Caco-2 (cell line): ENCODE results near the gene ERC2. TPM values are rescaled to one million over a fixed set of nuclear protein-coding genes. Genes with fewer than 3 reads are reported as not detected.

Experiments used
- BruUV-seq: library from RNA; stranded (reverse); fragments of 400-500 nt; replicated peaks from 2 replicates; lab custom pipeline; 2021; lab: Mats Ljungman, UMichigan
- CTCF ChIA-PET: fragments of 300-600 bp; sonication (Branson Sonifier 250); formaldehyde crosslinking; loops from one replicate; lab custom pipeline; 2022; ENCODE audit warnings: antibody characterized with exemption; lab: Charles Lee
- POLR2A ChIA-PET: fragments of 300-600 bp; sonication (Branson Sonifier 250); formaldehyde crosslinking; loops from one replicate; lab custom pipeline; 2022; ENCODE audit warnings: antibody characterized with exemption; lab: Charles Lee
- DNase-seq, 2 experiments: peaks; one replicate each; pipeline versions ENCODE4 v3.0.0 to v3.0.0-alpha.2; 2020 to 2022
- H3K27me3 ChIP-seq: replicated peaks from 2 replicates; pipeline ENCODE4 v1.6.0; 2011; ENCODE audit warnings: low read length; ENCODE audit not compliant: control insufficient read depth, insufficient read depth
- H3K36me3 ChIP-seq: 2 replicates; pipeline ENCODE4 v1.5.1; 2011; ENCODE audit warnings: low read length; ENCODE audit not compliant: control insufficient read depth, insufficient read depth
- H3K4me1 ChIP-seq: fragments of 250-450 bp; sonication (Bioruptor Pico); 2 replicates; pipeline ENCODE4 v1.5.1; 2020; ENCODE audit warnings: mild to moderate bottlenecking
- H3K4me3 ChIP-seq: 2 replicates; pipeline ENCODE4 v1.5.1; 2011; ENCODE audit warnings: low read depth, mild to moderate bottlenecking, control low read depth, low read length
- H3K9me3 ChIP-seq: fragments of 250-450 bp; sonication (Bioruptor Pico); 2 replicates; pipeline ENCODE4 v1.5.1; 2020; ENCODE audit warnings: mild to moderate bottlenecking, moderate library complexity
- H3K27ac Mint-ChIP-seq: one replicate; pipeline ENCODE4 v1.8.0; 2022; ENCODE audit warnings: mixed read lengths; ENCODE audit not compliant: unreplicated experiment
- H3K27me3 Mint-ChIP-seq: one replicate; pipeline ENCODE4 v1.8.0; 2022; ENCODE audit warnings: mixed read lengths; ENCODE audit not compliant: insufficient read depth, unreplicated experiment
- H3K36me3 Mint-ChIP-seq: one replicate; pipeline ENCODE4 v1.8.0; 2022; ENCODE audit warnings: mild to moderate bottlenecking, mixed read lengths; ENCODE audit not compliant: insufficient read depth, unreplicated experiment
- H3K4me1 Mint-ChIP-seq: one replicate; pipeline ENCODE4 v1.8.0; 2022; ENCODE audit warnings: low read depth, mixed read lengths; ENCODE audit not compliant: unreplicated experiment
- H3K4me3 Mint-ChIP-seq: one replicate; pipeline ENCODE4 v1.8.0; 2022; ENCODE audit warnings: mild to moderate bottlenecking, moderate library complexity, mixed read lengths; ENCODE audit not compliant: unreplicated experiment
- H3K9me3 Mint-ChIP-seq: one replicate; pipeline ENCODE4 v1.8.0; 2022; ENCODE audit warnings: mixed read lengths; ENCODE audit not compliant: unreplicated experiment
- intact Hi-C: fragments of 100-400 bp; cut with micrococcal nuclease; formaldehyde crosslinking; loops from one replicate; pipeline ENCODE4 v1.10.0; 2022; ENCODE audit not compliant: unreplicated experiment
- total RNA-seq: library from RNA; stranded (reverse); gene quantifications from 2 replicates; pipeline ENCODE4 v1.2.3, GENCODE V29; 2022
- TF ChIP-seq, protein P1 (sequence below), 2 experiments: fragments of 200-600 bp in 1 of 2; IDR thresholded peaks; 1 replicate in 1 of 2; 2 replicates in 1 of 2; pipeline versions ENCODE4 v1.5.1 to v1.8.0; 2011 to 2022; ENCODE audit warnings: antibody characterized with exemption in 1 of 2, control low read depth in 1 of 2, inconsistent platforms in 1 of 2, low read depth in 1 of 2, low read length in 1 of 2, mild to moderate bottlenecking in 1 of 2, moderate library complexity in 1 of 2; ENCODE audit not compliant: insufficient read depth in 1 of 2, severe bottlenecking in 1 of 2, unreplicated experiment in 1 of 2

ERC2 gene
- total RNA-seq, 1 experiment from 2014 or later = 0.54 TPM

DNA sequence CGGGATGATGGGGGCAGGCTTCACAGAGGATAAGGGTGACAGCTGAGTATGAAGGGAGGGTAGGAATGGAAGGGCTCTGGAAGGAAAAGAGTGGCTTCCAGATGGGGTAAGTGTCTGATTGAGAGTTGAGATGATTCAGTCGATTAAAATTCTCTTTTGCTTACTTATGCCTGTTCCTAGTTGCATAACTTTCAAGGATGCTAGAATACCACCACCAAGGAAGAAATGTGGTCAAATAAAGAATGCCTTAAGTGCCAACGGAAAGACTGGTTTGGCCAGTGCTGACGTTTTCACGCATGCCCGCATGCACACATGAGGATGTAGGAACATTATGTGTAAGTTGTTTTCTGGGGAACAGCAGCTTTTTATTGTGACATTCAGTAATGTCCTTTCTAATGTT lies 717.7 kb downstream of the ERC2 start:
- Mint-ChIP-seq H3K27ac (no peak overlapping the region), H3K4me3 (no peak overlapping the region), H3K27me3 (peaks cover 4% of the 10 kb centered on the region), H3K9me3 (no peaks in the 10 kb centered on the region), H3K4me1 (no peaks in the 10 kb centered on the region), H3K36me3 (no peaks in the 10 kb centered on the region)
- Histone ChIP-seq H3K4me1 (no peaks in the 10 kb centered on the region), H3K36me3 (no peaks in the 10 kb centered on the region), H3K27me3 (no peaks in the 10 kb centered on the region), H3K9me3 (no peaks in the 10 kb centered on the region), H3K4me3 (no peak overlapping the region)
- no peak for DNase-seq
- intact Hi-C loops = no loop called here
- no TSS peak for BruUV-seq
- TF ChIP-seq, protein P1, sequence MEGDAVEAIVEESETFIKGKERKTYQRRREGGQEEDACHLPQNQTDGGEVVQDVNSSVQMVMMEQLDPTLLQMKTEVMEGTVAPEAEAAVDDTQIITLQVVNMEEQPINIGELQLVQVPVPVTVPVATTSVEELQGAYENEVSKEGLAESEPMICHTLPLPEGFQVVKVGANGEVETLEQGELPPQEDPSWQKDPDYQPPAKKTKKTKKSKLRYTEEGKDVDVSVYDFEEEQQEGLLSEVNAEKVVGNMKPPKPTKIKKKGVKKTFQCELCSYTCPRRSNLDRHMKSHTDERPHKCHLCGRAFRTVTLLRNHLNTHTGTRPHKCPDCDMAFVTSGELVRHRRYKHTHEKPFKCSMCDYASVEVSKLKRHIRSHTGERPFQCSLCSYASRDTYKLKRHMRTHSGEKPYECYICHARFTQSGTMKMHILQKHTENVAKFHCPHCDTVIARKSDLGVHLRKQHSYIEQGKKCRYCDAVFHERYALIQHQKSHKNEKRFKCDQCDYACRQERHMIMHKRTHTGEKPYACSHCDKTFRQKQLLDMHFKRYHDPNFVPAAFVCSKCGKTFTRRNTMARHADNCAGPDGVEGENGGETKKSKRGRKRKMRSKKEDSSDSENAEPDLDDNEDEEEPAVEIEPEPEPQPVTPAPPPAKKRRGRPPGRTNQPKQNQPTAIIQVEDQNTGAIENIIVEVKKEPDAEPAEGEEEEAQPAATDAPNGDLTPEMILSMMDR (IDR thresholded peaks at IDR 0.05; ENCODE audit: insufficient read depth in 1 of 2, low read depth in 1 of 2, low read length in 1 of 2, severe bottlenecking in 1 of 2, unreplicated experiment in 1 of 2) = no peak
- POLR2A ChIA-PET = no interaction called here
- CTCF ChIA-PET = no interaction called here

DNA sequence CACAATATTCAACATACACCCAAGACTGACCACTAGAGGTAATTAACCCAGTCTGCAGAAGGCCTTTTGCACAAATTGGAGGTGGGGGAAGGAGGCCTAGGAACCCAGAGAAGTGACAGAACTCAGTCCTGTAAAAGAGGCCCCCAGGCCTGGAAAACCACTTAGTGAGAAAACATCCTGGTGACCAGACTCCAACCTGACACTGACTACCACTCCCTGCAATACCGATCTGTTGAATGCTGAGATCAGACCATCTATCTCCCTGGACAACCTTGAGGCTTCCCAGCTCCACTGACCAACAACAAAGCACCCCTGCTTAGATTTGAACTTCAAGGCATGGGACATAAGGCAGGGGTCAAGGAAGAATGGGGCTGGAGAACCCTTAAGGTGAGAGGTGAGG lies 719.2 kb downstream of the ERC2 start:
- ChIA-PET POLR2A (no interaction called here), CTCF (no interaction called here)
- H3K4me3 Mint-ChIP-seq = no peak overlapping the region
- TF ChIP-seq, protein P1 (IDR thresholded peaks at IDR 0.05; ENCODE audit: insufficient read depth in 1 of 2, low read depth in 1 of 2, low read length in 1 of 2, severe bottlenecking in 1 of 2, unreplicated experiment in 1 of 2) = no peak
- Histone ChIP-seq H3K4me3 (no peak overlapping the region), H3K36me3 (no peaks in the 10 kb centered on the region), H3K27me3 (no peaks in the 10 kb centered on the region), H3K9me3 (no peaks in the 10 kb centered on the region), H3K4me1 (no peaks in the 10 kb centered on the region)
- peaks cover 2% of the 10 kb centered on the region for H3K27me3 Mint-ChIP-seq
- no peaks in the 10 kb centered on the region for H3K36me3 Mint-ChIP-seq
- no peak for DNase-seq
- BruUV-seq = no TSS peak
- no peaks in the 10 kb centered on the region for H3K9me3 Mint-ChIP-seq
- intact Hi-C loops = no loop called here
- no peaks in the 10 kb centered on the region for H3K4me1 Mint-ChIP-seq
- no peak overlapping the region for H3K27ac Mint-ChIP-seq

DNA sequence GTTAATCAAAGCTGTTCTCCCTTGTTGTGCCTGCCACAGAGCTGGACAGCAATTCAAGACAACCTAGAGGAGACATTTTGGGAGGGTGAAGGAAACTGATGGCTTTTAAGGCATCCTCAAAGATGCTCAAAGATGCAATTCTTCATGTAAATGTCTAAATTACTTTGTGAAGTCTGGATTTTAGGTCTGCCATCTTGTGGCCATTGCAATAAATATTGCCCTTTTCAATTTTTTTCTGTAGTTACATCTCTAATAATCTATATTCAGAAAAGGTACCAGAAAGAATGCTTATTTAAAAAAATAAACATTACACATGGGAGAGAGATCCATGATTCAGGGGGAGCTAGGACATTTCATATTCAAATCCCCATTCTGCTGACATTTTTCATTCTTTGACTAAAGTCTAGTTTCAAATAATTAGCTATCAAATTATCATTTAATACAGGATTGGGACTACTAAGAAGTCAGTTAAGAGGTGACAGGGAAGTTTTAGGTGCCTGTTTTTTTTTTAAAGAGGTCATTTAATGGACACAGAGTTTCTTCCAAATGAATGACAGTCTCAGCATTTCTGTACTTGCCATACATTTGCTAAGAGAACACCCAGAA lies 721.4 kb downstream of the ERC2 start:
- no peaks in the 10 kb centered on the region for H3K27me3 Mint-ChIP-seq
- Histone ChIP-seq H3K36me3 (no peaks in the 10 kb centered on the region), H3K9me3 (no peaks in the 10 kb centered on the region), H3K4me3 (no peak overlapping the region), H3K4me1 (no peaks in the 10 kb centered on the region), H3K27me3 (no peaks in the 10 kb centered on the region)
- CTCF ChIA-PET = interaction anchor here (0.6 kb wide), 1 partner anchor 69 kb away, joined by 3 read pairs; no protein-coding TSS in a partner anchor
- no peaks in the 10 kb centered on the region for H3K36me3 Mint-ChIP-seq
- H3K27ac Mint-ChIP-seq = no peak overlapping the region
- H3K4me3 Mint-ChIP-seq = no peak overlapping the region
- TF ChIP-seq, protein P1 (IDR thresholded peaks at IDR 0.05; ENCODE audit: insufficient read depth in 1 of 2, low read depth in 1 of 2, low read length in 1 of 2, severe bottlenecking in 1 of 2, unreplicated experiment in 1 of 2) = peak; percentile 24 to 39
- BruUV-seq = no TSS peak
- intact Hi-C loops = loop anchor here (2.0 kb wide), 1 partner anchor 260 kb away; the partner anchor contains the start of gene WNT5A
- POLR2A ChIA-PET = no interaction called here
- H3K4me1 Mint-ChIP-seq = no peaks in the 10 kb centered on the region
- peak in 1 of 2 experiments; percentile 7 for DNase-seq
- H3K9me3 Mint-ChIP-seq = no peaks in the 10 kb centered on the region
